SH-SY5Y (cell line): Measurements from ENCODE around the gene IRAK1.

Experiments used
- GATA2 ChIP-seq: IDR thresholded peaks from 2 replicates; pipeline ENCODE4 v1.6.1; 2011; ENCODE audit warnings: mild to moderate bottlenecking, low read depth, low read length
- GATA3 ChIP-seq: IDR thresholded peaks from 2 replicates; pipeline ENCODE4 v1.6.1; 2011; ENCODE audit warnings: low read depth, mild to moderate bottlenecking, low read length, moderate library complexity

GRCh38 chrX:154010330-154011087 lies 9.2 kb downstream of the IRAK1 start:
- TF ChIP-seq GATA2 (no peak), GATA3 (no peak)
